Epithelial cell of prostate (primary cell): ENCODE data around the gene AUNIP.

Source experiments
- DNase-seq: peaks from one replicate; pipeline ENCODE4 v3.0.0-alpha.2; 2011; ENCODE audit warnings: low read depth, low spot score
- H3K27ac ChIP-seq: fragments of 450-650 bp; 2 replicates; pipeline ENCODE4 v1.5.1; 2017; ENCODE audit warnings: mild to moderate bottlenecking

Gene AUNIP

DNA sequence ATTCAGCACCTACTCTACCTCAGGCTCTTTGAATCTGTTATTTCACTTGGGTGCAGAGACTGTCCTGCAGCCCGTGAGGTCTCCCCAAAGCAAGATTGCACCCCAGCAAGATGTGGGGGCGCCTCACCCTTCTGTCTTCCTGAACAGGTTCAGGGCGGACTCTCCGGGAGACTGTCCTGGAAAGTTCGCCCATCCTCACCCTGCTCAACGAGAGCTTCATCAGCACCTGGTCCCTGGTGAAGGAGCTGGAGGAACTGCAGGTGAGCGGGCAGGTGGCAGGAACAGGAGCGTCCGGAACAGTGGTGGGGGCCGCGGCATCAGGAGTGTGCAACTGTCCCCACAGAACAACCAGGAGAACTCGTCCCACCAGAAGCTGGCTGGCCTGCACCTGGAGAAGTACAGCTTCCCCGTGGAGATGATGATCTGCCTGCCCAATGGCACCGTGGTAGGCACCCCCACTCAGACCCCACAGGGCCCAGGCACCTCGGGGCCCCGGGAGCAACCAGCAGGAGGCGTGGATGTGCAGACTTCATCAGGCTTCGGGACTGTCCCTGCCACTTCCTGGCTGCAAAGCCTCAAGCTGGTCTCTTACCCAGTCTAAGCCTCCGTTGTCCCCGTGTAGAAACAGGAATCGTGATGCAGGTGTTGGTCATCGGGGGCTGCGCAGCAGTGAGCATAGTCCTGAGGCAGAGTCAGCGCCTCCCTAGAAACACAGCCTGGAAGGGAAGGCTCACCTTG lies 45.4 kb downstream of the AUNIP start:
- no peak for DNase-seq
- no peak overlapping the region for H3K27ac ChIP-seq

DNA sequence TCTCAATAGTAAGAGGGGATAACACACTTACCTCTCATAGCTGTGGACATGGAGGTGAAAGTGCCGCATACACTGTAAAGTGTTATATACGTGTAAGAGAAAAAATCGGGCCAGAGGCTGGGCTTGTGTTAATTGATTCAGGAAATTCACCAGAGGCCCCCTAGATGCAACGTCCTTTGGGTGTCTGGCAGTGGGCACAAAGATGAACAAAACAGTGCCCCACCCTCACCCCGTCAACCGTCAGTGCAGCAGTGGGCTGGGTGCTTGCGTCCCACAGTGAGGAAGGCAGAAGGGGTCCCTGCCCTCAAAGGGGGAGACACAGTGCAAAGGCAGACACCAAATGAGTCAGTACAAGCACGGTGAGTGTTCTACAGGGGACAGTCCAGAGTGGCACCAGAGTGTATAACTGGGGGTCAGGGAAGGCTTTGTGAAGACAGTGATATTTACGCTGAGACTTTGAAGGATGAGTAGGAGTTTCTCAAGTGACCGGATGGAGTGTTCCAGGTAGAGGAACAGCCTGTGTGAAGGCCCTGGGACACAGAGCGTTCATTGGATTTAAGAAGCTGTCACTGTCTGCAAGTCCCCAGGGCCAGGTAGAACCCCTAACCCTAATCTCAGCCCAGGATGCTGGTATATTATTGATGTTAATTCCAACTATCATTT lies 46.1 kb downstream of the AUNIP start:
- H3K27ac ChIP-seq: no peak overlapping the region
- no peak for DNase-seq

DNA sequence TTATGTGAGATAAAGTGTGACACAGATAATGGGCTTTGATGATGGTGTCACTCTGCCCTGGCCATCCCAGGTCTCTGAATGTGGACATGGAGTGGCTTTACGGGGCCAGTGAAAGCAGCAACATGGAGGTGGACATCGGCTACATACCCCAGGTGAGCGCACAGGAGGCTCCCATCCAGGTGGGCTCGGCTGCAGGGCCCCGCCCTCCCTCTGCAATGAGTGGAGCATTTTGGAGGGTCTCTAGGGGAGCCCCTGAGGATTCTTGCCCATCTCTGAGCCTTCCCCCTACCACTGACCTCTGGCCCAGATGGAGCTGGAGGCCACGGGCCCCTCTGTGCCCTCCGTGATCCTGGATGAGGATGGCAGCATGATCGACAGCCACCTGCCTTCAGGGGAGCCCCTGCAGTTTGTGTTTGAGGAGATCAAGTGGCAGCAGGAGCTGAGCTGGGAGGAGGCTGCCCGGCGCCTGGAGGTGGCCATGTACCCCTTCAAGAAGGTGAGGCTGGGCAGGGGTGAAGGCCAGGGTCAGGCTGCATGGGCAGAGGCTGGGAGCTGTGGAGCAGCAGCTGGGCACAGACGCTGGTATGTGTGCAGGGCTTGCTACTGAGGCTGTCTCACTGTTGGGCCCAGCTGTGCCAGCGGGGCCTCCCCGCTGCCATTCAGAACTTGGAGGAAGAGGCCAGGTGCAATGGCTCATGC lies 47.7 kb downstream of the AUNIP start:
- no peak overlapping the region for H3K27ac ChIP-seq
- DNase-seq: no peak

DNA sequence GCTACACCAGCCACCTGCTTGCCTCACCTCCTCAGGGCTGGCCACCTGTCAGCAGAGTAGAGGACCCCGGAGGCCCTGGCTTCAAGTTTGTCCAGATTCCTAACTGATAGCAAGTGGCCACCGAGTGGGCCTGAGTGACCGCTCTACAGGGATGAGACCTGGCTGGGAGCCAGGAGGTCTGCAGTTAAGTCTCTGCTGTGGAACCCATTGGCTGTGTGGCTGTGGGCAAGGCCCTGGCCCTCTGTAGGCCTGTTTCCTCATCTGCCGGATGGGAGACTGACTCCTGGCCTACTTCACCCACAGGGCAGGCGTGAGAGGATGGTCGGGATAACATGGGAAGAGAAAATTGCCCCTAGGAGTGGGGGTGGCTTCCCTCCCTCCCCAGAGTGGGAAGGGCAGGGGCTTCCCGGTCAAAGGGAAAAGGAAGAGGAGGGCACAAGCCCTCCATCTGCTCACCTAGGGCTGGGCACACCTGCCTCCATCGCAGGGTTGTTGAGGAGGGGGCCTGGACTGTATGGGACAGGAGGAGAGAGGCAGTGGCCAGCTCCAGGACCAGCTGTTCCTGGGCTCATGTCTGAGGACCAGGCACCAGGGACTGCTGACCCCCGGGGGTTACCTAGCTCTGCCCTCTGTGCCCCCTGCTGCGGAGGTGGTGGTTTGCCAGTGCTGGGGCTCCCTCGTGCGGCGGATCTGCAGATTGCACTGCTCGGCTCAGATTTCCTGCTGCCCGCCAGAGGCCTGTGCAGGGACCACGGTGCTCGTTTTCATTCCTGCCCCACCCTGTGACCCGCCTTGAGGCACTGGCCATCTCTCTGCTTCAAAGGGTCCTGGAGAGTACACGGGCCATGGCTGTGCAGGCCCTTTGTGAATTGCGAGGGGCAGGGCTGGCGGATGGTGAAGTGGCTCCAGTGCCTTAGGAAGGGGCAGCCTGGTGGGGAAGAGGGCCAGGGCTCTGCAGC lies 48.6 kb downstream of the AUNIP start:
- H3K27ac ChIP-seq: no peak overlapping the region
- no peak for DNase-seq

DNA sequence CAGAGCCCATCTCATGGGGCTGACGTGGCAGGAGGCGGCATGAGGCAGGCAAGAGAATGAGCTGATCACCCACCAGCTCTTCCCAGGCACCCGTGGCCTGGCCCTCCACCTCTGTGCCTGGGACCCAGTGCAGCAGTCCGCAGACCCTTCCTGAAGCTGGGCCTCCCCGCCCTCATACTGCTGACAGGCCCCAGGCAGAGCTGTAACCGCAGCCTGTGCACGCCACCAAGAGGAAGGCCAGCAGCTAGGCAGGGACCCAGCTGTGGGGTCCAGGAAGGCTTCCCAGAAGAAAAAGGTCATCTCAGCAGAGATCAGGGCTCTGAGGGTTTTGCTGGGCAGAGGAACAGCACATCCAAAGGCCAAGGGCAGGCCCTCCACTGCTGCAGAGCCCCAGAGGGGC lies 49.3 kb downstream of the AUNIP start:
- DNase-seq: no peak

DNA sequence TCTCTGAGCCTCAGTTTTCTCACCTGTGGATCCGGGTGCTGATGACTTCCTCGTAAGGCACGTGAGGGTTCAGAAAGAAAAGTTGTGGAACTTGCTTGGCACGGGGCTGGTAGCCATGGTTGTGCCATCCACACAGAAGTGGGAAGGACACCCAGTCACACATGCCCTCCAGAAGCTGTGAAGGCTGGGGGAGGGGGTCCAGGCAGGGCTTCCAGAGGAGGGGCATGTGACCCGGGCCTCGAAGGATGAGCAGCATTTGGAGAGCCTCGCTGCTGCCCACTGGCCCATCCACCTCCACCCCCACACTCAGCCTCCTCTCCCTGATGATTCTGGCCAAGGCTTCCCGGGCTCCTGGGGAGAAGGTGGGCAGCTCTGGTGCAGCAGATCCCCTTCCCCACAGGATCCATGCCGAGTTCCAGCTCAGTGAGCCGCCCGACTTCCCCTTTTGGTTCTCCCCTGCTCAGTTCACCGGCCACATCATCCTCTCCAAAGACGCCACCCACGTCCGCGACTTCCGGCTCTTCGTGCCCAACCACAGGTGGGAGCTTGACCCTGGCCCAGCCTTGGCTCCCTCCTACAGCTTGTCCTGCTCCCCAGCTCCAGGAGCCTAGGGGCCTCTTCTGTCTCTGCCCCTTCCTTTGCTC lies 49.9 kb downstream of the AUNIP start:
- no peak overlapping the region for H3K27ac ChIP-seq
- no peak for DNase-seq

More for the DNA sequence above, 49.3 kb downstream of the AUNIP start:
- H3K27ac ChIP-seq: no peak overlapping the region

DNA sequence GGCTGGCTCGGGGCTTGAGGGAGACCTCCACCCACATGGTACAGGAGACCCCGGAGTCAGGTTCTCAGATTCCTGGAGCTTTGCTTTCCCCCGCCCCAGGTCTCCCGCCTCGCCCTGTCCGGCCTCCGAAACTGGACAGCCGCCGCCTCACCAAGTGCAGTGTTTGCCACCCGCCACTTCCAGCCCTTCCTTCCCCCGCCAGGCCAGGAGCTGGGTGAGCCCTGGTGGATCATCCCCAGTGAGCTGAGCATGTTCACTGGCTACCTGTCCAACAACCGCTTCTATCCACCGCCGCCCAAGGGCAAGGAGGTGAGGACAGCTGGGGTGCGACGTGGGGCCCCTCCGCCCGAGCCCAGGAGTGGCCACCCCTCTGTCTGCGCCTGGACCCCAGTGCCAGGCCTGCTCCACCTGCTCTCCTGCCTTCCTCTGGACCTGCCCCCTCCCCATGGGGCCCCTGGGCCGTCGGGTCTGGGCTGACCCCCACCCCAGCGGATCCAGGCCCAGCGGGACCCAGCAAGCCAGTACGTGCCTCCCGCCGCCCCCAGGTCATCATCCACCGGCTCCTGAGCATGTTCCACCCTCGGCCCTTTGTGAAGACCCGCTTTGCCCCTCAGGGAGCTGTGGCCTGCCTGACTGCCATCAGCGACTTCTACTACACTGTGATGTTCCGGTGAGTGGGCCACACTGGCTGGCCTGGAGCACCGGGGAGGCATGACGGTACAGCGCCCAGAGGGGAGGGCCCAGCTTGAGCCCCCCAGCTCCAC lies 50.6 kb downstream of the AUNIP start:
- H3K27ac ChIP-seq: no peak overlapping the region
- no peak for DNase-seq

DNA sequence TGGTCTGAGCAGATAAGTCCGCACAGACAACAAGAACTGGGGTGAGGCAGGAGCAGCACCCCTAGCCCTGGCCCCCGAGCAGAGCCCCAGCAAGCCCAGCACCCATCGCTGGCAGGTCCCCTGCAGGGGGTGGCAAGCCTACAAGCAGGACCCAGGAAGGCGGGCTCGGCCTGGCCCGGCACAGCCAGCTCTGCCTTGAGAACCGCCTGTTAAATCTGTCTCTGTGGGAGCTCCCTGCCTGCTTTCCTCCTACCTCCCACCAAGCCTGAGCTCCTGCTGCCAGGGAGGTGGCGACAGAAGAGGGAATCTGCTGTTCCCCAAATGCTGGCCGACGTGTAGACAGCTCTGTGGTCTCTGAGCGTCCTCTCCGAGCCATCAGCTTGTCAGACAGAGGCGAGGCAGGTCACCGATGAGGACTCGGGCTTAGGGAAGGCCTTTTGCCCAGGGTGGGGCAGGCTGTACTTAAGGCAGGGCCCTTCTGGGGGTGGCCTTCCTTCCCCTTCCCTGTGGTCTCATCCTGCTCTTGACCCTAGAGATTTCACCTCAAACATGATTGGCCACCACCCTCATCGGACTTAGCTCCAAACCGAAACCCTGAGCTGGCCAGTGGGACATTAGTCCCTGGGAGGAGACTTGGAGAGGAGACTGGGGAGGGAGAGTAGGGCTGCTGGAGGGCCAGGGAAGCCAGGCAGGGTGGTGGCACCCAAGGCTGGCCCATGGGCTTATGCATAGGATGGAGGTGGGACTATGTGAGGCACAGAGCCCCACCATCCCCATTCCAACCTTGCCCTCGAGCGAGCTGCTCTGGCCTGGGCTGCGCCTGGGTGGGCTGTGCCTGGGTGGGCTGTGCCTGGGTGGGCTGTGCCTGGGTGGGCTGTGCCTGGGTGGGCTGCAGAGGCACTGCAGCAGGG lies 51.5 kb downstream of the AUNIP start:
- no peak for DNase-seq

DNA sequence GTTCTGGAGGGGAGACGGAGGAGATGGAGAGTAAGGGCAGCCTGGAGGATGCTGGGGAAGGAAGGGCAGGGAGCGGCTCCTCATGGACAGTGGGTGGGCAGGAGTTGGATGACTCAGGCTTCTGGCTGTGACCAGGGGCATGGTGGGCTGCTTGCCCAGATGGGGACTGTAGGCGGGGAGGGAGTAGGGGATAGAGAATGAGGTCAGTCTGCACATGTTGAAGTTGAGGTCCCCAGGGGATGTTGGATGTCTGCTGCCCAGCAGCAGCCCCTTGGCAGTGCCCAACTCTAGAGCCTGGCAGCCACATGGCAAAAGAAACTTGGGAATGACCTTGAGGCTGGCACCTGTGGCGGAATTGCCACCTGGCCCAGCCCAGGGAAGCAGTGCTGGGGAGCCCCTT lies 52.8 kb downstream of the AUNIP start:
- no peak for DNase-seq
- H3K27ac ChIP-seq: no peak overlapping the region

More for the DNA sequence above, 51.5 kb downstream of the AUNIP start:
- no peak overlapping the region for H3K27ac ChIP-seq

DNA sequence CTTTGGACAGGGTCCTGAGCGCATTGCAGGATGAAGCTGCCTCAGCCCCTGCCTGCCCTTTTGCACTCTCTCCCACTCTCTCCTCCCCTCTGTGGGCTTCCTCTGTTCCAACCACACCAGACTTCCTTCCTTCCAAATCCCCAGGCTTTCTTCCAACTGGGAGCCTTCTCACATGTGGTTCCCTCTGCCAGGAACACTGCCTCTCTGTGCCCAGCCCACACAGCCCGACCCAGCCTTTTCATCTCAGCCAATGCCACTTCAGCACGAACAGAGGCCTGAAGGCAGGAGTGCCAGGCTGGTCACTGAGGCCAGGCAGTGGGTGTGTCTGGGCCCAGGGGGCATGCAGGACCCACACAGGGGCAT lies 53.4 kb downstream of the AUNIP start:
- DNase-seq: no peak
- H3K27ac ChIP-seq: no peak overlapping the region

DNA sequence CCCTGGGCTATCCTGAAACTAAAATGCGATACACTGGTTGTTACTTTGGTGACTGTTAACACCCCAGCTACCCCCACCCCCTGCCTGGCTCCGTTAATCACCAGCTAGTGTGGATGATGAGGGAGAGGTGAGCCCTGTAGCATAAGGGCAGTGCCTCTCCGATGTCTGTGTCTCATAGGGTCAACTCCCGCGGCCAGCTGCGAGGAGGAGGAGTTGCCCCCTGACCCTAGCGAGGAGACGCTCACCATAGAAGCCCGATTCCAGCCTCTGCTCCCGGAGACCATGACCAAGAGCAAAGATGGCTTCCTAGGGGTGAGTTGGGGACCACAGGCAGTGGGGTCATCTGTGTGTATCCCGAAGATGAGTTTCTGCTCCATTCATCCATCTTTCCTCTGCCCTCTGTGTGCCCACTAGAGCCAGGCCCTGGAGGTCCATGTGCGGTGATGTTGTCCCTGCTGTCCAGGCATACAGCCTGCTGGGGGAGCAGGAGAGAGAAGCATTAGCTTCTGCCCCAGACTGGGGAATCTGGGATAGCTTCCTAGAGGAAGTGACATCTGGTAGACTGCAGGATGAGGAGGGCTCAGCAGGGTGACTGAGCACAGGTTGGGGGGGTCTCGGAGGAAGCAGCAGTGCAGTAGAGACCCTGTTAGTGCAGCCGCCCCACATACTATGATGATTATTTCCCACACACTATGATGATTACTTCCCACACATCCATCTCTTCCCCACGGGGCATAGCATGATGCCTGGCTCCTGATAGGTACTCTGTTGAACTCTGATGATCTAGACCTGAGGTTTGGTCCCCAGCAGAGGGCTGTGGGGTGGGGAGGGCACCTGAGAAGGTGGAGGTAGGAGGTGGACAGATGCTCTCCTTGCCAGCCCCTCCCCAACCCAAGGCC lies 54.0 kb downstream of the AUNIP start:
- no peak overlapping the region for H3K27ac ChIP-seq
- DNase-seq: no peak

DNA sequence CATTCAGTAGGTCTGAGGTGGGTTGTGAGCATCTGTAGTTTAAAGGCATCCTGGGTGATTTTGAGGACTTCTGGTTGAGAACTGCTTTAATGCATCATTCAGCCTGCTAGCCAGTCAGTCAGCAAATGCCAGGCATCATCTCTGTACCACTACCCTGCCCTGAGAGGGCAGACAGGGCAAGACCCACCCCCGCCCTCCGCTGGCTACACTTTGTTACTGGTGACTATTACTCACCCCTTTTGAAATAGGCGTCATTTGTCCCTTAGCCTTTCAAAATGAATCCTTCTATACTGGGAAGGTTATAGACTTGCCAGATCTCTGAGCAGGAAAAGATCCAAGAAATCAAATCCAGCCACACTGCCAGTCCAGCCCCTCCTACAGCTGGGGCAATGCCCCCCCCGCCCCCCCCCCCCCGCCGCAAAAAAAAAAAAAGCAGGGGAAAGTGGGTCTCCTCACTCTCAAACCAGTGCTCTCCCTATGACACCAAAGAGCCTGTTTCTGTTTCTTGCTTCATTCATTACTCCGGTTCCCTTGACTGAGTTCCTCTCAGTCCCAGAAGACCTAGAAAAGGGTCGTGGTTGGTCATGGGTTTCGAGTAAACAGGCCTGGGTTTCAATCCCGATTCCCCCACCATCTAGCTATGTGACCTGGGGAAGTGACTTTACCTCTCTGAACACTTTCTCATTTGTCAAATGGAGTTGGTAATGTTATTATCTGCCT lies 54.9 kb downstream of the AUNIP start:
- no peak for DNase-seq
- H3K27ac ChIP-seq: no peak overlapping the region

DNA sequence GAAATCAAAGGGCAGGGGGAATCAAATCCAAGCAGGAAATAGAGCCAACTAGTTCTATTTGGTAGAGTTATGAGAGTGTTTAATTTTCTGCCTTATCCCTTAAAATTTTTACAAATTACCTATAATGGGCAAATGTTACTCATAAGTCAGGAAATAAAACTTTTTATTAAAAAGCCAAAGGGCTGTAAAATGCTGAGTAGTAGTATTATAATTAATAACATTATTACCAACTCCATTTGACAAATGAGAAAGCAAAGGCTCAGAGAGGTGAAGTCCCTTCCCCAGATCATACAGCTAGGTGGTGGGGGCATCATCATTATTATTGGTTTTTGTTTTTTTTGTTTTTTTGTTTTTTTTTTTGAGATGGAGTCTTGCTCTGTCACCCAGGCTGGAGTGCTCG lies 55.9 kb downstream of the AUNIP start:
- DNase-seq: no peak

DNA sequence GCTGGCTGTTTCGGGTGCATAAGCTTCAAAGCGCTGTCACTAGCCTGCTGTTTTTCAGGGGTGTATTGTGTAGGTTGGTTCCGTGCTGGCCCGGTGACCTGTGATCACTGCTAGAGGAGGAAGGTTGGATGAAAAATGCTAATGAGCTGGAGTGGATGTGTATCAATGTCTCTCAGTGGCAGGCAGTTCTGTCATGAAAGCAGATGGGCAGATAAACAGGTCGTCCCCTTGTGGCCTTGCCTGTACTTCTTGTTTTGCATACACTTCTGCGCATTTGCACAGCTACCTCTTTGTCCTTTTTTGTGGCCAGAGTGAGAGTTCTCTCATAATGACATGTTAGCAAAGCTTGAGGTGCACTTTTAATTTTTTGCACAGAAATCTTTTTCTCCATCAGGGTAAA lies 56.3 kb downstream of the AUNIP start:
- no peak overlapping the region for H3K27ac ChIP-seq
- DNase-seq: no peak

More for the DNA sequence above, 55.9 kb downstream of the AUNIP start:
- no peak overlapping the region for H3K27ac ChIP-seq

DNA sequence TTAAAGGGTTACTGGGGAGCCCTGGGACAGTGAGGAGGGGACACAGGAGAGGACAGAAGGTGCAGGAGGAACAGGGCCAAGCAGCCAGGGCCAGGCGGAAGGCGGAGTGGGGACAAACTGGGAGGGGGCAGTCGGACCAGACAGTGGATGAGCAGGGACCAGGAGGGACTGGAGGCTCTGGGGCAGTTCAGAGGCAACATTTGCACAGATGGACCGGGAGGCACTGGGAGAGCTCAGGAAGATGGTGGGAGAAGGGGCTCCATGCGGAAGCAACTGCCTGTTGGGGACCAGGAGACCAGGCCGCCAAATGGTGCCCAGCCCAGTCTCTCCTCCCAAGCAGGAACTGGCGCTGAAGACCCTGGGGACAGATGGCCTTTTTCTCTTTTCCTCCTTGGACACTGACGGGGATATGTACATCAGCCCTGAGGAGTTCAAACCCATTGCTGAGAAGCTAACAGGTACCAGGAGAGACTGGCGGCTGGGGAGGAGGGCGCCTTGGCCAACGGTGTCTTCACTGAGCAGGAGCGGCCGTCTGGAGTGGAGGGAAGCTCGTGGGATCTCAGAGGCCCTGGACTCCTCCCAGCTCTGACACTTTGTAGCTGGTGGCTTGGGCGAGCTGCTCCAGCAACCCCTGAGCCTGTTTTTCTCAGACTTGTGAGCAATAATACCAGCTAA lies 58.4 kb downstream of the AUNIP start:
- H3K27ac ChIP-seq: no peak overlapping the region
- DNase-seq: no peak
